Activated naive CD4-positive, alpha-beta T cell treated with anti-CD3 and anti-CD28 coated beads for 36 hours (primary cell): Measurements from ENCODE around the gene UNC119B. TPM values are rescaled to one million over a fixed set of nuclear protein-coding genes. Genes with fewer than 3 reads are reported as not detected.

Experiments
- CTCF ChIA-PET: fragments of 350-600 bp; sonication (Branson Sonifier 250); formaldehyde crosslinking; loops from one replicate; lab custom pipeline; 2021; ENCODE audit warnings: antibody characterized with exemption; lab: Charles Lee
- DNase-seq: peaks from one replicate; pipeline ENCODE4 v3.0.0-alpha.2; 2020
- H3K27ac Mint-ChIP-seq: one replicate; pipeline ENCODE4 v1.8.0; 2021; ENCODE audit warnings: mild to moderate bottlenecking, mixed read lengths
- H3K27me3 Mint-ChIP-seq: one replicate; pipeline ENCODE4 v1.8.0; 2021; ENCODE audit warnings: low read depth, mixed read lengths
- H3K36me3 Mint-ChIP-seq: one replicate; pipeline ENCODE4 v1.8.0; 2021; ENCODE audit warnings: low read depth, mixed read lengths
- H3K4me1 Mint-ChIP-seq: one replicate; pipeline ENCODE4 v1.8.0; 2021; ENCODE audit warnings: low read depth, mixed read lengths
- H3K4me3 Mint-ChIP-seq: one replicate; pipeline ENCODE4 v1.8.0; 2021; ENCODE audit warnings: mild to moderate bottlenecking, moderate library complexity, mixed read lengths
- H3K9me3 Mint-ChIP-seq: one replicate; pipeline ENCODE4 v1.8.0; 2021; ENCODE audit warnings: mixed read lengths
- intact Hi-C: fragments of 100-400 bp; cut with micrococcal nuclease; formaldehyde crosslinking; loops from one replicate; pipeline ENCODE4 v1.15.1; 2023
- total RNA-seq, 2 experiments: library from RNA; stranded (reverse); gene quantifications; one replicate each; pipeline ENCODE4 v1.2.3, GENCODE V29; 2021

The UNC119B gene
- total RNA-seq, 2 experiments from 2014 or later: 31.9 to 32.6 TPM

GRCh38 chr12:120677765-120678473 is 32.3 kb upstream of the UNC119B start:
- no peak overlapping the region for H3K4me3 Mint-ChIP-seq
- H3K4me1 Mint-ChIP-seq: peaks cover 4% of the 10 kb centered on the region
- CTCF ChIA-PET: no interaction called here
- intact Hi-C loops: no loop called here
- DNase-seq: peak; percentile 20
- H3K36me3 Mint-ChIP-seq: no peaks in the 10 kb centered on the region
- no peaks in the 10 kb centered on the region for H3K27me3 Mint-ChIP-seq
- H3K9me3 Mint-ChIP-seq: no peaks in the 10 kb centered on the region
- no peak overlapping the region for H3K27ac Mint-ChIP-seq

- no peak overlapping the region for H3K27ac Mint-ChIP-seq
- H3K4me3 Mint-ChIP-seq: no peak overlapping the region
- peaks cover 4% of the 10 kb centered on the region for H3K4me1 Mint-ChIP-seq
- no peaks in the 10 kb centered on the region for H3K36me3 Mint-ChIP-seq
- no peaks in the 10 kb centered on the region for H3K9me3 Mint-ChIP-seq
- peak; percentile 18 for DNase-seq
- no peaks in the 10 kb centered on the region for H3K27me3 Mint-ChIP-seq
- CTCF ChIA-PET: no interaction called here
- intact Hi-C loops: no loop called here
Observed at GRCh38 chr12:120678572-120678971, 31.7 kb upstream of the UNC119B start.

GRCh38 chr12:120680165-120680738 is 30.0 kb upstream of the UNC119B start:
- H3K4me1 Mint-ChIP-seq: peaks cover 10% of the 10 kb centered on the region
- H3K4me3 Mint-ChIP-seq: no peak overlapping the region
- DNase-seq: no peak
- H3K27me3 Mint-ChIP-seq: no peaks in the 10 kb centered on the region
- CTCF ChIA-PET: interaction anchor here (2.4 kb wide), 1 partner anchor 31 kb away, joined by 8 read pairs; no protein-coding TSS in a partner anchor
- intact Hi-C loops: no loop called here
- H3K27ac Mint-ChIP-seq: no peak overlapping the region
- H3K9me3 Mint-ChIP-seq: no peaks in the 10 kb centered on the region
- no peaks in the 10 kb centered on the region for H3K36me3 Mint-ChIP-seq

- Mint-ChIP-seq H3K27ac (no peak overlapping the region), H3K4me1 (peaks cover 23% of the 10 kb centered on the region), H3K36me3 (no peaks in the 10 kb centered on the region), H3K9me3 (no peaks in the 10 kb centered on the region), H3K27me3 (no peaks in the 10 kb centered on the region), H3K4me3 (no peak overlapping the region)
- CTCF ChIA-PET: interaction anchor here (2.4 kb wide), 1 partner anchor 37 kb away, joined by 11 read pairs; no protein-coding TSS in a partner anchor
- intact Hi-C loops: no loop called here
- DNase-seq: no peak
Observed at GRCh38 chr12:120684523-120684932, 25.7 kb upstream of the UNC119B start.

- H3K27me3 Mint-ChIP-seq: no peaks in the 10 kb centered on the region
- intact Hi-C loops: no loop called here
- no peaks in the 10 kb centered on the region for H3K9me3 Mint-ChIP-seq
- H3K4me3 Mint-ChIP-seq: peak overlapping the region; percentile 86
- no peak for DNase-seq
- no peak overlapping the region for H3K27ac Mint-ChIP-seq
- no peaks in the 10 kb centered on the region for H3K36me3 Mint-ChIP-seq
- peaks cover 31% of the 10 kb centered on the region for H3K4me1 Mint-ChIP-seq
- CTCF ChIA-PET: interaction anchor here (0.6 kb wide), 1 partner anchor 58 kb away, joined by 6 read pairs; no protein-coding TSS in a partner anchor
Observed at GRCh38 chr12:120685522-120685921, 24.7 kb upstream of the UNC119B start.

GRCh38 chr12:120686151-120686689 is 24.0 kb upstream of the UNC119B start:
- Mint-ChIP-seq H3K9me3 (no peaks in the 10 kb centered on the region), H3K27ac (peak overlapping the region; percentile 91), H3K4me1 (peaks cover 37% of the 10 kb centered on the region), H3K4me3 (peak overlapping the region; percentile 86), H3K36me3 (no peaks in the 10 kb centered on the region), H3K27me3 (no peaks in the 10 kb centered on the region)
- CTCF ChIA-PET: interaction anchor here (0.6 to 1.1 kb wide), 3 partner anchors 50 to 92 kb away, joined by 3 to 6 read pairs (median 3); no protein-coding TSS in a partner anchor
- DNase-seq: peak; percentile 99
- intact Hi-C loops: loop anchor here (1.0 to 2.0 kb wide), 15 partner anchors 24 to 781 kb away; partner anchors contain the start of genes ACADS, ANAPC5, COX6A1 and DYNLL1

GRCh38 chr12:120686690-120687577 is 23.3 kb upstream of the UNC119B start, which contains the start of gene MLEC:
TSS of gene MLEC (plus strand) at chr12:120687149. CDS start at chr12:120687297, 148 bp downstream.
- H3K4me3 Mint-ChIP-seq: peak within 1 kb of the TSS; percentile 87
- H3K9me3 Mint-ChIP-seq: no peaks in the 10 kb centered on the region
- H3K27ac Mint-ChIP-seq: peak within 1 kb of the TSS; percentile 91
- CTCF ChIA-PET: interaction anchor here (0.6 to 3.4 kb wide), 5 partner anchors 24 to 104 kb away, joined by 3 to 14 read pairs (median 3); no protein-coding TSS in a partner anchor
- intact Hi-C loops: loop anchor here (1.0 to 2.0 kb wide), 15 partner anchors 23 to 780 kb away; partner anchors contain the start of genes ACADS, ANAPC5, COX6A1 and DYNLL1
- H3K27me3 Mint-ChIP-seq: no peaks in the 10 kb centered on the region
- H3K36me3 Mint-ChIP-seq: no peaks in the 10 kb centered on the region
- peak; percentile 99 for DNase-seq
- peaks cover 42% of the 10 kb centered on the region for H3K4me1 Mint-ChIP-seq

GRCh38 chr12:120687578-120688289 is 22.5 kb upstream of the UNC119B start:
- Mint-ChIP-seq H3K4me1 (peaks cover 49% of the 10 kb centered on the region), H3K27me3 (no peaks in the 10 kb centered on the region), H3K27ac (peak overlapping the region; percentile 50), H3K9me3 (no peaks in the 10 kb centered on the region), H3K4me3 (peak overlapping the region; percentile 87), H3K36me3 (no peaks in the 10 kb centered on the region)
- DNase-seq: peak; percentile 47
- intact Hi-C loops: loop anchor here (2.0 kb wide), 7 partner anchors 191 to 779 kb away; partner anchors contain the start of genes COX6A1 and DYNLL1
- CTCF ChIA-PET: interaction anchor here (0.6 to 3.4 kb wide), 8 partner anchors 22 to 410 kb away, joined by 3 to 14 read pairs (median 4); partner anchors contain the start of genes POP5 and UNC119B

- CTCF ChIA-PET: interaction anchor here (0.6 to 3.4 kb wide), 6 partner anchors 22 to 205 kb away, joined by 3 to 14 read pairs (median 4); partner anchors contain the start of genes POP5 and UNC119B
- Mint-ChIP-seq H3K36me3 (peaks cover 1% of the 10 kb centered on the region), H3K27ac (no peak overlapping the region), H3K9me3 (no peaks in the 10 kb centered on the region), H3K27me3 (no peaks in the 10 kb centered on the region), H3K4me3 (peak overlapping the region; percentile 87), H3K4me1 (peaks cover 54% of the 10 kb centered on the region)
- DNase-seq: no peak
- intact Hi-C loops: no loop called here
Observed at GRCh38 chr12:120688527-120689071, 21.7 kb upstream of the UNC119B start.

- CTCF ChIA-PET: interaction anchor here (0.6 to 3.4 kb wide), 4 partner anchors 22 to 420 kb away, joined by 3 to 14 read pairs (median 6); no protein-coding TSS in a partner anchor
- no peaks in the 10 kb centered on the region for H3K27me3 Mint-ChIP-seq
Observed at GRCh38 chr12:120689397-120690082, 20.7 kb upstream of the UNC119B start.

More at GRCh38 chr12:120689397-120690082, 20.7 kb upstream of the UNC119B start:
- peaks cover 3% of the 10 kb centered on the region for H3K36me3 Mint-ChIP-seq
- no peaks in the 10 kb centered on the region for H3K9me3 Mint-ChIP-seq
- intact Hi-C loops: no loop called here
- H3K4me1 Mint-ChIP-seq: peaks cover 51% of the 10 kb centered on the region
- H3K27ac Mint-ChIP-seq: no peak overlapping the region
- no peak for DNase-seq
- no peak overlapping the region for H3K4me3 Mint-ChIP-seq
